B cell (primary cell): ENCODE measurements around the gene ARL16. TPM values are rescaled to one million over a fixed set of nuclear protein-coding genes. Genes with fewer than 3 reads are reported as not detected.
A peak's percentile ranks its signal among the peaks of the same experiment; 100 is the strongest.

ENCODE experiments used
- ATAC-seq: fragments of 200-7000 bp; cut with Tn5 transposase; one replicate; pipeline ENCODE4 v1.10.0; 2021; ENCODE audit warnings: low read depth, mild to moderate bottlenecking, moderate number of reproducible peaks, moderate library complexity
- CTCF ChIA-PET: fragments of 350-600 bp; sonication (Branson Sonifier 250); formaldehyde crosslinking; loops from one replicate; lab custom pipeline; 2021; ENCODE audit warnings: antibody characterized with exemption, inconsistent platforms; lab: Charles Lee
- POLR2A ChIA-PET: fragments of 350-600 bp; sonication (Branson Sonifier 250); formaldehyde crosslinking; loops from one replicate; lab custom pipeline; 2021; ENCODE audit warnings: antibody characterized with exemption; lab: Charles Lee
- DNase-seq: peaks from one replicate; pipeline ENCODE4 v3.0.0; 2013
- H2AFZ ChIP-seq: 2 replicates; pipeline ENCODE4 v1.6.1; 2012; ENCODE audit warnings: mild to moderate bottlenecking, low read depth, low read length; ENCODE audit not compliant: insufficient read depth, poor library complexity, severe bottlenecking
- H3K27ac ChIP-seq, 2 donors: 1 replicate in 1 of 2; 2 replicates in 1 of 2; pipeline ENCODE4 v1.5.1; 2012 to 2013; ENCODE audit warnings: low read length in 2 of 2, mild to moderate bottlenecking in 2 of 2, moderate library complexity in 1 of 2
- H3K27me3 ChIP-seq, 4 experiments: fragments of 200-600 bp in 1 of 4; sonication (generic) in 1 of 4; replicated peaks in 1 of 4; 1 replicate in 2 of 4; 2 replicates in 2 of 4; pipeline versions ENCODE4 v1.6.1 to v1.7.0; 2013 to 2016; ENCODE audit warnings: low read length in 3 of 4, mild to moderate bottlenecking in 2 of 4, mixed read lengths in 1 of 4, moderate library complexity in 1 of 4; ENCODE audit not compliant: insufficient read depth in 4 of 4, control insufficient read depth in 3 of 4; ENCODE audit errors: control extremely low read depth in 1 of 4
- H3K36me3 ChIP-seq, 2 experiments: replicated peaks in 1 of 2; 1 replicate in 1 of 2; 2 replicates in 1 of 2; pipeline versions ENCODE4 v1.6.1 to v1.7.1; 2013; ENCODE audit warnings: low read length in 1 of 2; ENCODE audit not compliant: insufficient read depth in 2 of 2, control insufficient read depth in 1 of 2; ENCODE audit errors: control extremely low read depth in 1 of 2, extremely low read depth in 1 of 2
- H3K4me1 ChIP-seq, 2 donors: fragments of 200-600 bp in 1 of 2; sonication (generic) in 1 of 2; 1 replicate in 1 of 2; 2 replicates in 1 of 2; pipeline versions ENCODE4 v1.5.1 to v1.6.1; 2013 to 2017; ENCODE audit warnings: low read length in 2 of 2; ENCODE audit not compliant: control insufficient read depth in 2 of 2, insufficient read depth in 2 of 2
- H3K4me2 ChIP-seq: replicated peaks from 2 replicates; pipeline ENCODE3; 2012; ENCODE audit warnings: mild to moderate bottlenecking, low read depth, low read length; ENCODE audit not compliant: poor library complexity, severe bottlenecking
- H3K4me3 ChIP-seq, 5 experiments: fragments of 200-600 bp in 1 of 5; sonication (generic) in 1 of 5; 1 replicate in 3 of 5; 2 replicates in 2 of 5; pipeline versions ENCODE4 v1.5.1 to v1.7.0; 2011 to 2016; ENCODE audit warnings: low read length in 4 of 5, mild to moderate bottlenecking in 4 of 5, low read depth in 2 of 5, control low read depth in 1 of 5, moderate library complexity in 1 of 5; ENCODE audit not compliant: insufficient read depth in 1 of 5; ENCODE audit errors: control extremely low read depth in 1 of 5, extremely low read depth in 1 of 5
- H3K79me2 ChIP-seq: fragments of 200-600 bp; sonication (generic); one replicate; pipeline ENCODE4 v1.6.0; 2016; ENCODE audit warnings: low read length; ENCODE audit not compliant: control insufficient read depth, insufficient read depth
- H3K9ac ChIP-seq: fragments of 200-600 bp; sonication (generic); 2 replicates; pipeline ENCODE4 v1.6.1; 2017; ENCODE audit warnings: mild to moderate bottlenecking, low read length, moderate library complexity
- H3K9me3 ChIP-seq, 3 donors: one replicate each; pipeline versions ENCODE4 v1.6.1 to v1.7.1; 2013; ENCODE audit warnings: low read length in 2 of 3; ENCODE audit not compliant: control insufficient read depth in 2 of 3, insufficient read depth in 1 of 3; ENCODE audit errors: control extremely low read depth in 1 of 3
- H4K20me1 ChIP-seq: 2 replicates; pipeline ENCODE4 v1.6.0; 2012; ENCODE audit warnings: mild to moderate bottlenecking, low read length; ENCODE audit not compliant: insufficient read depth, control insufficient read depth, poor library complexity, severe bottlenecking
- H3K27ac Mint-ChIP-seq: one replicate; pipeline ENCODE4 v1.8.0; 2021; ENCODE audit warnings: mixed read lengths
- H3K27me3 Mint-ChIP-seq: one replicate; pipeline ENCODE4 v1.8.0; 2021; ENCODE audit warnings: mixed read lengths
- H3K4me1 Mint-ChIP-seq: one replicate; pipeline ENCODE4 v1.8.0; 2021; ENCODE audit warnings: mixed read lengths
- H3K4me3 Mint-ChIP-seq: one replicate; pipeline ENCODE4 v1.8.0; 2021; ENCODE audit warnings: mixed read lengths
- H3K9me3 Mint-ChIP-seq: one replicate; pipeline ENCODE4 v1.8.0; 2022; ENCODE audit warnings: mixed read lengths; ENCODE audit not compliant: insufficient read depth
- EZH2 ChIP-seq: IDR thresholded peaks from 2 replicates; pipeline ENCODE4 v1.6.1; 2012; ENCODE audit warnings: borderline replicate concordance, low read depth, mild to moderate bottlenecking, moderate library complexity, low read length; ENCODE audit not compliant: insufficient read depth, poor library complexity, severe bottlenecking
- WGBS: methylation state at CpG from one replicate; pipeline ENCODE4 v1.1.5; 2013; ENCODE audit warnings: missing lambda C conversion rate; ENCODE audit not compliant: insufficient coverage; 5-methylcytosine and 5-hydroxymethylcytosine counted together
- intact Hi-C: fragments of 100-400 bp; cut with micrococcal nuclease; formaldehyde crosslinking; loops from one replicate; pipeline ENCODE4 v1.10.0; 2022
- polyA plus RNA-seq: library from polyadenylated mRNA; depleted of rRNA; stranded (reverse); fragments of >200 nt; gene quantifications from 2 replicates; pipeline ENCODE4 v1.2.3, GENCODE V29; 2012
- total RNA-seq, 2 donors: library from RNA; stranded (reverse); fragments of 120-200 nt in 1 of 2; gene quantifications; 1 replicate in 1 of 2; 2 replicates in 1 of 2; pipeline versions ENCODE4 v1.2.3 to v1.2.4, GENCODE V29; 2013 to 2022
- TF ChIP-seq, protein P1 (sequence below): fragments of 200-600 bp; IDR thresholded peaks from one replicate; pipeline ENCODE4 v1.8.0; 2022; ENCODE audit warnings: antibody characterized with exemption, mild to moderate bottlenecking

The ARL16 gene
- total and polyA plus RNA-seq, 2 donors (not counting 1 experiment from before 2014, with no cell fraction given): 32.5 to 101 TPM

DNA sequence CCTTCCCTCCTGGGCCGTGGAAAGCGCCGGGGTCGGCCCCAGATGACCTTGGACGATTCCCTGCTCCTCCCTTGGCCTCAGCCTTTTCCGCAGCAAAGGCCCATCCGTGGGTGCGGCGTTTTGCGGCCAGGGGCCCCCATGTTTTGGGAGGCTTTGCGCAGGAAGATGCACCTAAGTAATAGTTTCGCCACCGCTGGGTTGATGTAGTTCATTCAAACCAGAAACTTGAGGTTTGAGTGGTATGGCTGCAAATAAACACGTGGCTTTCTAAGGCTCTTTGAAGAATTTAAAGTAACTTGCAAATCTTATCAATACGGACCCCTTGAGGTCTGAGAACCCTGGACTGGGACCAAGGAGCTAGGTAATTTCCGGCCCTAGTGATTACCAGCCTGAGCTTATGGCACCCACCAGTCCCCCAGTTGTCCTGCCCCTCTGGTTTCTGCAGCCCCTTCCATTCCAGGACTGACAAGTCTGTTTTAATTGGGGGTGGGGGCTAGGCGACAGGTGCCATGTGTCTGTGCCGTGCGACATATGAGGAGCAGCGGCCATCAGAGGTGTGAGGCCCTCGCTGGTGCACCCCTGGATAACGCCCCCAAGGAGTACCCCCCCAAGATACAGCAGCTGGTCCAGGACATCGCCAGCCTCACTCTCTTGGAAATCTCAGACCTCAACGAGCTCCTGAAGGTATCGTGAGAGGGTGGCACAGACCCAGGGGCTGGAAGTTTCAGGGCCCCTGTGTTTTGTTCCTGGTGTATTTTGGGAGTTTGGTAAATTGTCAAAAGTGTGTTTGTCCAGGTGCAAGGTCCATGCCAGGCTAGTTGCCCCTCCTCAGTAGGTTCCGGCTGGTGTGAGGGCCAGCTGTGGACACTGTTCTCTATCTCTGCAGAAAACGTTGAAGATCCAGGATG, 20.4 kb upstream of the ARL16 start:
- CTCF ChIA-PET: interaction anchor here (0.9 to 1.2 kb wide), 2 partner anchors 20 to 157 kb away, joined by 4 read pairs; partner anchors contain the start of genes ARL16, HGS and P4HB
- Histone ChIP-seq H3K27me3 (no peaks in the 10 kb centered on the region), H3K4me2 (peak overlapping the region; percentile 100), H4K20me1 (peaks cover 19% of the 10 kb centered on the region), H3K9ac (peak overlapping the region; percentile 97), H3K27ac (peak overlapping the region; percentile 28 to 97), H3K4me3 (peak overlapping the region; percentile 45 to 98 (median 68)), H3K79me2 (peaks cover 40% of the 10 kb centered on the region), H2AFZ (peak overlapping the region; percentile 90), H3K9me3 (no peaks in the 10 kb centered on the region), H3K36me3 (peaks cover 0 to 23% of the 10 kb centered on the region in 2 experiments), H3K4me1 (peaks cover 24 to 32% of the 10 kb centered on the region in 2 donors)
- no peaks in the 10 kb centered on the region for H3K27me3 Mint-ChIP-seq
- peaks cover 33% of the 10 kb centered on the region for H3K4me1 Mint-ChIP-seq
- peak overlapping the region; percentile 61 for H3K27ac Mint-ChIP-seq
- ATAC-seq: no peak
- 37% methylated on average over 27 of the region's 27 CpGs for WGBS
- DNase-seq: no peak
- H3K9me3 Mint-ChIP-seq: no peaks in the 10 kb centered on the region
- intact Hi-C loops: loop anchor here (1.0 kb wide), 5 partner anchors 8 to 187 kb away; partner anchors contain the start of genes ALYREF, ANAPC11, ARL16 and CCDC137
- H3K4me3 Mint-ChIP-seq: peak overlapping the region; percentile 77
- POLR2A ChIA-PET: interaction anchor here (0.8 to 1.8 kb wide), 4 partner anchors 21 to 129 kb away, joined by 3 to 10 read pairs (median 6); partner anchors contain the start of genes ARL16, HGS and MCRIP1
- TF ChIP-seq, protein P1, sequence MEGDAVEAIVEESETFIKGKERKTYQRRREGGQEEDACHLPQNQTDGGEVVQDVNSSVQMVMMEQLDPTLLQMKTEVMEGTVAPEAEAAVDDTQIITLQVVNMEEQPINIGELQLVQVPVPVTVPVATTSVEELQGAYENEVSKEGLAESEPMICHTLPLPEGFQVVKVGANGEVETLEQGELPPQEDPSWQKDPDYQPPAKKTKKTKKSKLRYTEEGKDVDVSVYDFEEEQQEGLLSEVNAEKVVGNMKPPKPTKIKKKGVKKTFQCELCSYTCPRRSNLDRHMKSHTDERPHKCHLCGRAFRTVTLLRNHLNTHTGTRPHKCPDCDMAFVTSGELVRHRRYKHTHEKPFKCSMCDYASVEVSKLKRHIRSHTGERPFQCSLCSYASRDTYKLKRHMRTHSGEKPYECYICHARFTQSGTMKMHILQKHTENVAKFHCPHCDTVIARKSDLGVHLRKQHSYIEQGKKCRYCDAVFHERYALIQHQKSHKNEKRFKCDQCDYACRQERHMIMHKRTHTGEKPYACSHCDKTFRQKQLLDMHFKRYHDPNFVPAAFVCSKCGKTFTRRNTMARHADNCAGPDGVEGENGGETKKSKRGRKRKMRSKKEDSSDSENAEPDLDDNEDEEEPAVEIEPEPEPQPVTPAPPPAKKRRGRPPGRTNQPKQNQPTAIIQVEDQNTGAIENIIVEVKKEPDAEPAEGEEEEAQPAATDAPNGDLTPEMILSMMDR: no peak
- no peak for TF ChIP-seq EZH2
